ENCODE measurements around the gene FBXW8.

Gene FBXW8

GRCh38 chr12:116887244-116887643 is 23.5 kb upstream of the FBXW8 start:
- DNase-seq: no peak

GRCh38 chr12:116887897-116888296 is 22.9 kb upstream of the FBXW8 start:
- no peak for DNase-seq

GRCh38 chr12:116890330-116890729 is 20.4 kb upstream of the FBXW8 start:
- DNase-seq: no peak

GRCh38 chr12:116891019-116891418 is 19.7 kb upstream of the FBXW8 start:
- DNase-seq: no peak

- no peak for DNase-seq
Observed at GRCh38 chr12:116892349-116893140, 18.2 kb upstream of the FBXW8 start.

GRCh38 chr12:116894913-116895312 is 15.8 kb upstream of the FBXW8 start:
- DNase-seq: no peak

GRCh38 chr12:116896411-116896924 is 14.3 kb upstream of the FBXW8 start:
- no peak for DNase-seq

- no peak for DNase-seq
Observed at GRCh38 chr12:116897476-116897875, 13.3 kb upstream of the FBXW8 start.

GRCh38 chr12:116898669-116899068 is 12.1 kb upstream of the FBXW8 start:
- no peak for DNase-seq

GRCh38 chr12:116901612-116902011 is 9.1 kb upstream of the FBXW8 start:
- DNase-seq: no peak

GRCh38 chr12:116903818-116904217 is 6.9 kb upstream of the FBXW8 start:
- no peak for DNase-seq

GRCh38 chr12:116906285-116906684 is 4.5 kb upstream of the FBXW8 start:
- no peak for DNase-seq

GRCh38 chr12:116910280-116910644 is 488 bp upstream of the FBXW8 start:
- DNase-seq: no peak

GRCh38 chr12:116915326-116915725 is 4.6 kb downstream of the FBXW8 start:
- DNase-seq: no peak

GRCh38 chr12:116916122-116916521 is 5.4 kb downstream of the FBXW8 start:
- DNase-seq: no peak

GRCh38 chr12:116916714-116917114 is 6.0 kb downstream of the FBXW8 start:
- DNase-seq: peak in 1 of 5 donors; percentile 89

- no peak for DNase-seq
Observed at GRCh38 chr12:116918464-116918863, 7.7 kb downstream of the FBXW8 start.

GRCh38 chr12:116919247-116919661 is 8.5 kb downstream of the FBXW8 start:
- DNase-seq: no peak

GRCh38 chr12:116919706-116920485 is 9.1 kb downstream of the FBXW8 start:
- DNase-seq: no peak

GRCh38 chr12:116920939-116921338 is 10.2 kb downstream of the FBXW8 start:
- no peak for DNase-seq

GRCh38 chr12:116922194-116922897 is 11.6 kb downstream of the FBXW8 start:
- DNase-seq: peak in 1 of 5 donors; percentile 81

- peak in 4 of 5 donors; percentile 32 to 92 (median 44) for DNase-seq
Observed at GRCh38 chr12:116924558-116925453, 14.1 kb downstream of the FBXW8 start.
